ENCODE data around the gene SUN1. TPM values are rescaled to one million over a fixed set of nuclear protein-coding genes. Genes with fewer than 3 reads are reported as not detected.
A peak's percentile ranks its signal among the peaks of the same experiment; 100 is the strongest.

Gene SUN1
- total RNA-seq, 2 experiments from 2014 or later: 83.4 to 105 TPM

DNA sequence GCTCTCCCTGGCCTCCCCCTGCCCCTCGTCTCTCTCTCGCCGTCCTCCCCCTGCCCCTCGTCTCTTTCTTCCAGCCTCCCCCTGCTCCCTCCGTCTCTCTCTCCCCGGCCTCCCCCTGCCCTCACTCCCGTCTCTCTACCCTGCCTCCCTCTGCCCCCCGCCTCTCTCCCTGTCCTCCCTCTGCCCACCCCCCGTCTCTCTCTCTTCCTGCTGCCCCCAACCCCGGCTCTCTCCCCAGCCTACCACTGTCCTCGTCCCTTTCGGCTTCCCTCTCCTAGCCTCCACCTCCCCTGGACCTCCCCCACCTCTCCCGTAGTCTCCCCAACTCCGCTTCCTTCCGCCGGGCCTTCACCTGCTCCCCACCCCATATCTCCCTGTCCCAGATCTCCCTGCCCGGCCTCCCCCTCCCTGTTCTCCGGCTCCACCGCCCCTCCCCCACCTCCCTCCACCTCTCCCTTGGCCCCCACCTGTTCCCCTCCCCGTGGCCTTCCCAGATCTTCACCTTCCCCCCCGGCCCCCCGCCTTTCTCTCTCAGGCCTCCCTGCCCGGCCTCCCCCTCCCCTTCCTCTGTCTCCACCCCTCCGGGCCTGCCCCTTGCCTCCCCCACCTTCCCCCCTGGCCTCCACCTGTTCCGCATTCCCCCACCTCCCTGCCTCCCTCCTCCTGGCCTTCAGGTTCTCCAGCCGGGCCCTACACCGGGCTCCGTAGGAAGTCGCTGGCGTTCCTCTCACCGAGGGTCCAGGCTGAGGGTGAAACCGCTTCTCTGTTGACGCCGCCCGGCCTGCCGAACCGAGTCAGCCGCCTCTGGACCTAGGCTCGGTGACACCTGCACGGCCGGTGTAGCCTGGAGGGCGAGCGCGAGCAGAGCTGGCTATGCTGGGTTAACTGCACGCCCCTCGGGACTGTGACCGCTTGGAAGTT, 45.3 kb downstream of the SUN1 start:
- Histone ChIP-seq H3K4me1 (ENCODE audit: insufficient read depth, low read length, poor library complexity, severe bottlenecking) (peaks cover 38% of the 10 kb centered on the region), H4K20me1 (ENCODE audit: insufficient read depth, low read length) (peaks cover 13% of the 10 kb centered on the region), H3K9me2 (ENCODE audit: insufficient read depth, low read length) (no peaks in the 10 kb centered on the region), H3K27ac (ENCODE audit: low read depth, low read length, poor library complexity, severe bottlenecking) (peak overlapping the region; percentile 51), H2AFZ (ENCODE audit: low read length) (no peak overlapping the region), H3K4me2 (ENCODE audit: low read length) (peak overlapping the region; percentile 98), H3K9me3 (ENCODE audit: low read length) (no peaks in the 10 kb centered on the region), H3K36me3 (ENCODE audit: insufficient read depth, low read length) (peaks cover 54% of the 10 kb centered on the region), H3K79me2 (ENCODE audit: insufficient read depth, low read depth, low read length) (peaks cover 58% of the 10 kb centered on the region), H3K4me3 (ENCODE audit: low read depth, low read length, poor library complexity, severe bottlenecking) (peak overlapping the region; percentile 92)
- CTCF ChIA-PET (ENCODE audit: unreplicated experiment): no interaction called here
- TF ChIP-seq, protein P1, sequence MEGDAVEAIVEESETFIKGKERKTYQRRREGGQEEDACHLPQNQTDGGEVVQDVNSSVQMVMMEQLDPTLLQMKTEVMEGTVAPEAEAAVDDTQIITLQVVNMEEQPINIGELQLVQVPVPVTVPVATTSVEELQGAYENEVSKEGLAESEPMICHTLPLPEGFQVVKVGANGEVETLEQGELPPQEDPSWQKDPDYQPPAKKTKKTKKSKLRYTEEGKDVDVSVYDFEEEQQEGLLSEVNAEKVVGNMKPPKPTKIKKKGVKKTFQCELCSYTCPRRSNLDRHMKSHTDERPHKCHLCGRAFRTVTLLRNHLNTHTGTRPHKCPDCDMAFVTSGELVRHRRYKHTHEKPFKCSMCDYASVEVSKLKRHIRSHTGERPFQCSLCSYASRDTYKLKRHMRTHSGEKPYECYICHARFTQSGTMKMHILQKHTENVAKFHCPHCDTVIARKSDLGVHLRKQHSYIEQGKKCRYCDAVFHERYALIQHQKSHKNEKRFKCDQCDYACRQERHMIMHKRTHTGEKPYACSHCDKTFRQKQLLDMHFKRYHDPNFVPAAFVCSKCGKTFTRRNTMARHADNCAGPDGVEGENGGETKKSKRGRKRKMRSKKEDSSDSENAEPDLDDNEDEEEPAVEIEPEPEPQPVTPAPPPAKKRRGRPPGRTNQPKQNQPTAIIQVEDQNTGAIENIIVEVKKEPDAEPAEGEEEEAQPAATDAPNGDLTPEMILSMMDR (conservative IDR thresholded peaks at IDR 0.05; ENCODE audit: low read length): no peak
- TF ChIP-seq EZH2phosphoT487 (IDR thresholded peaks at IDR 0.05; ENCODE audit: borderline replicate concordance, low read depth, low read length): no peak
- POLR2A ChIA-PET: no interaction called here
- no TSS peak for BruUV-seq (replicated peaks)
- intact Hi-C loops (cut with micrococcal nuclease; ENCODE audit: unreplicated experiment): no loop called here
- peak; percentile 27 for DNase-seq (ENCODE audit: low spot score)

DNA sequence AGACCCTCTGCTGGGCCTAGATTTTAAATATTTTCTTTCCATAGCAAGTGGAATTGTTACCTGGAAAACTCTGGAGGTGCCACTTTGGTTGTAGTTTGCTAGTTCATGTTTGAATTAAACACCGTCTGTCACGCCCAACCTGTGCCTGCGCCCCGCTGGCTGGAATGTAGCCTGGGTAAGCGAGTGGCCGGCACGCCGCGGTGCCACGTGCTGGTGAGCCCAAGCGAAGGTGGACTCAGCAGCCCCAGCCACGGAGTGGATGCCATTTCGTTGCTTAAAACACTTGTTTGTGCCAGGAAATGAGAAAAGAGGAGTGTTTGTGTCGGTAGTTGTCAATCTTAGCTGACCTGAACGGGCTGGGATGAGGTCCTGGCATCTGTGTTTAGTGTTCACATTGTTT, 46.8 kb downstream of the SUN1 start:
- peaks cover 13% of the 10 kb centered on the region for H4K20me1 ChIP-seq (ENCODE audit: insufficient read depth, low read length)
- BruUV-seq (replicated peaks): TSS peak; percentile 45
- peaks cover 73% of the 10 kb centered on the region for H3K79me2 ChIP-seq (ENCODE audit: insufficient read depth, low read depth, low read length)
- H3K4me2 ChIP-seq (ENCODE audit: low read length): no peak overlapping the region
- H2AFZ ChIP-seq (ENCODE audit: low read length): no peak overlapping the region
- no peaks in the 10 kb centered on the region for H3K9me3 ChIP-seq (ENCODE audit: low read length)
- H3K36me3 ChIP-seq (ENCODE audit: insufficient read depth, low read length): peaks cover 46% of the 10 kb centered on the region
- DNase-seq (ENCODE audit: low spot score): no peak
- ChIA-PET POLR2A (interaction anchor here (0.6 to 0.7 kb wide), 2 partner anchors 66 to 102 kb away, joined by 3 to 8 read pairs; no protein-coding TSS in a partner anchor), CTCF (ENCODE audit: unreplicated experiment) (no interaction called here)
- no peak for TF ChIP-seq EZH2phosphoT487 (IDR thresholded peaks at IDR 0.05; ENCODE audit: borderline replicate concordance, low read depth, low read length)
- TF ChIP-seq, protein P1 (conservative IDR thresholded peaks at IDR 0.05; ENCODE audit: low read length): no peak
- H3K4me3 ChIP-seq (ENCODE audit: low read depth, low read length, poor library complexity, severe bottlenecking): no peak overlapping the region
- peaks cover 27% of the 10 kb centered on the region for H3K4me1 ChIP-seq (ENCODE audit: insufficient read depth, low read length, poor library complexity, severe bottlenecking)
- no peak overlapping the region for H3K27ac ChIP-seq (ENCODE audit: low read depth, low read length, poor library complexity, severe bottlenecking)
- intact Hi-C loops (cut with micrococcal nuclease; ENCODE audit: unreplicated experiment): no loop called here
- H3K9me2 ChIP-seq (ENCODE audit: insufficient read depth, low read length): no peaks in the 10 kb centered on the region

DNA sequence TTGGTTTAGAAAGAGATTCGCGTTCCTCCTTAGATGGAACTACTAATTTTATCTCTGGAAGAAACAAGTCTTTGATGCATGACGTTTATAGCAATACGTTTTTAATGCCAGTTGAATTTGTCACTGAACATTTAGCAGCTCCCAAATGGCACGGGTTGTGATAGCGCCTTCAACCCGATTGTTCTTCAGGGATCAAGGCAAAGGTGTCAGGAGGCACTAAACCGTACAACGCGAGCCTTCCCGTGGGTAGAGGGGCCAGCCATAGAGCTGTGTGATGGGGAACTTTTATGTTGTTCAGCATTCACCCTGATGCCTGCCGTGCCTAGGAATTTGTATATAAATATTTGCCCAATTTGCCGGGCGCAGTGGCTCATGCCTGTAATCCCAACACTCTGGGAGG, 47.4 kb downstream of the SUN1 start:
- no TSS peak for BruUV-seq (replicated peaks)
- Histone ChIP-seq H3K9me2 (ENCODE audit: insufficient read depth, low read length) (no peaks in the 10 kb centered on the region), H2AFZ (ENCODE audit: low read length) (no peak overlapping the region), H3K4me2 (ENCODE audit: low read length) (no peak overlapping the region), H3K9me3 (ENCODE audit: low read length) (no peaks in the 10 kb centered on the region), H3K4me3 (ENCODE audit: low read depth, low read length, poor library complexity, severe bottlenecking) (no peak overlapping the region), H3K79me2 (ENCODE audit: insufficient read depth, low read depth, low read length) (peaks cover 77% of the 10 kb centered on the region), H3K4me1 (ENCODE audit: insufficient read depth, low read length, poor library complexity, severe bottlenecking) (peaks cover 21% of the 10 kb centered on the region), H4K20me1 (ENCODE audit: insufficient read depth, low read length) (peaks cover 13% of the 10 kb centered on the region), H3K36me3 (ENCODE audit: insufficient read depth, low read length) (peaks cover 42% of the 10 kb centered on the region), H3K27ac (ENCODE audit: low read depth, low read length, poor library complexity, severe bottlenecking) (no peak overlapping the region)
- ChIA-PET CTCF (ENCODE audit: unreplicated experiment) (no interaction called here), POLR2A (interaction anchor here (0.6 to 0.7 kb wide), 2 partner anchors 66 to 101 kb away, joined by 3 to 8 read pairs; no protein-coding TSS in a partner anchor)
- intact Hi-C loops (cut with micrococcal nuclease; ENCODE audit: unreplicated experiment): no loop called here
- no peak for DNase-seq (ENCODE audit: low spot score)
- no peak for TF ChIP-seq EZH2phosphoT487 (IDR thresholded peaks at IDR 0.05; ENCODE audit: borderline replicate concordance, low read depth, low read length)
- TF ChIP-seq, protein P1 (conservative IDR thresholded peaks at IDR 0.05; ENCODE audit: low read length): no peak
